HUES48 (cell line): ENCODE measurements around the gene PAQR5.

Experiments
- H3K27ac ChIP-seq: one replicate; pipeline ENCODE4 v1.7.0; 2013; ENCODE audit warnings: low read depth, low read length, inconsistent platforms
- H3K27me3 ChIP-seq: 2 replicates; pipeline ENCODE4 v1.6.1; 2013; ENCODE audit warnings: mild to moderate bottlenecking, low read length; ENCODE audit not compliant: control insufficient read depth, insufficient read depth
- H3K36me3 ChIP-seq: 2 replicates; pipeline ENCODE4 v1.6.1; 2013; ENCODE audit warnings: low read length; ENCODE audit not compliant: control insufficient read depth, insufficient read depth
- H3K4me1 ChIP-seq: 2 replicates; pipeline ENCODE4 v1.6.1; 2013; ENCODE audit warnings: mild to moderate bottlenecking, low read length; ENCODE audit not compliant: control insufficient read depth, insufficient read depth
- H3K4me3 ChIP-seq: 2 replicates; pipeline ENCODE4 v1.5.1; 2013; ENCODE audit warnings: mild to moderate bottlenecking, low read depth, low read length
- H3K9ac ChIP-seq: 2 replicates; pipeline ENCODE4 v1.6.1; 2013; ENCODE audit warnings: mild to moderate bottlenecking, low read depth, low read length, moderate library complexity
- H3K9me3 ChIP-seq: 2 replicates; pipeline ENCODE4 v1.6.1; 2013; ENCODE audit warnings: low read length; ENCODE audit not compliant: control insufficient read depth, insufficient read depth

The PAQR5 gene

GRCh38 chr15:69357773-69358771 lies 59.4 kb downstream of the PAQR5 start:
- Histone ChIP-seq H3K27ac (no peak overlapping the region), H3K27me3 (no peaks in the 10 kb centered on the region), H3K4me1 (peaks cover 6% of the 10 kb centered on the region), H3K4me3 (no peak overlapping the region), H3K36me3 (no peaks in the 10 kb centered on the region), H3K9me3 (no peaks in the 10 kb centered on the region), H3K9ac (no peak overlapping the region)

GRCh38 chr15:69358850-69359249 lies 60.1 kb downstream of the PAQR5 start:
- Histone ChIP-seq H3K4me3 (no peak overlapping the region), H3K27ac (no peak overlapping the region), H3K4me1 (peaks cover 6% of the 10 kb centered on the region), H3K36me3 (no peaks in the 10 kb centered on the region), H3K9me3 (no peaks in the 10 kb centered on the region), H3K27me3 (no peaks in the 10 kb centered on the region), H3K9ac (no peak overlapping the region)

- Histone ChIP-seq H3K9ac (no peak overlapping the region), H3K9me3 (no peaks in the 10 kb centered on the region), H3K4me3 (no peak overlapping the region), H3K27me3 (no peaks in the 10 kb centered on the region), H3K27ac (no peak overlapping the region), H3K4me1 (peaks cover 6% of the 10 kb centered on the region), H3K36me3 (no peaks in the 10 kb centered on the region)
Observed at GRCh38 chr15:69359722-69360121, 61.0 kb downstream of the PAQR5 start.

- Histone ChIP-seq H3K9ac (no peak overlapping the region), H3K9me3 (no peaks in the 10 kb centered on the region), H3K4me1 (peaks cover 6% of the 10 kb centered on the region), H3K27ac (no peak overlapping the region), H3K27me3 (no peaks in the 10 kb centered on the region), H3K36me3 (no peaks in the 10 kb centered on the region), H3K4me3 (no peak overlapping the region)
Observed at GRCh38 chr15:69360642-69361041, 61.9 kb downstream of the PAQR5 start.

- no peak overlapping the region for H3K27ac ChIP-seq
- H3K9me3 ChIP-seq, result no peaks in the 10 kb centered on the region
- H3K4me1 ChIP-seq, result no peaks in the 10 kb centered on the region
- no peaks in the 10 kb centered on the region for H3K36me3 ChIP-seq
- no peaks in the 10 kb centered on the region for H3K27me3 ChIP-seq
- H3K4me3 ChIP-seq, result no peak overlapping the region
- H3K9ac ChIP-seq, result no peak overlapping the region
Observed at GRCh38 chr15:69367236-69367635, 68.5 kb downstream of the PAQR5 start.

GRCh38 chr15:69369631-69370030 lies 70.9 kb downstream of the PAQR5 start:
- Histone ChIP-seq H3K4me3 (no peak overlapping the region), H3K4me1 (no peaks in the 10 kb centered on the region), H3K36me3 (no peaks in the 10 kb centered on the region), H3K9ac (no peak overlapping the region), H3K27ac (no peak overlapping the region), H3K27me3 (no peaks in the 10 kb centered on the region), H3K9me3 (no peaks in the 10 kb centered on the region)

- Histone ChIP-seq H3K4me3 (no peak overlapping the region), H3K27me3 (no peaks in the 10 kb centered on the region), H3K36me3 (no peaks in the 10 kb centered on the region), H3K4me1 (no peaks in the 10 kb centered on the region), H3K9ac (no peak overlapping the region), H3K27ac (no peak overlapping the region), H3K9me3 (no peaks in the 10 kb centered on the region)
Observed at GRCh38 chr15:69373406-69373805, 74.7 kb downstream of the PAQR5 start.

- H3K27me3 ChIP-seq, result no peaks in the 10 kb centered on the region
- H3K9me3 ChIP-seq, result no peaks in the 10 kb centered on the region
- H3K27ac ChIP-seq, result no peak overlapping the region
- H3K36me3 ChIP-seq, result no peaks in the 10 kb centered on the region
- no peak overlapping the region for H3K4me3 ChIP-seq
- no peaks in the 10 kb centered on the region for H3K4me1 ChIP-seq
- no peak overlapping the region for H3K9ac ChIP-seq
Observed at GRCh38 chr15:69375151-69375790, 76.6 kb downstream of the PAQR5 start.

- H3K36me3 ChIP-seq, result no peaks in the 10 kb centered on the region
- no peaks in the 10 kb centered on the region for H3K4me1 ChIP-seq
- no peaks in the 10 kb centered on the region for H3K9me3 ChIP-seq
- H3K27me3 ChIP-seq, result no peaks in the 10 kb centered on the region
- H3K27ac ChIP-seq, result no peak overlapping the region
- no peak overlapping the region for H3K4me3 ChIP-seq
- H3K9ac ChIP-seq, result no peak overlapping the region
Observed at GRCh38 chr15:69377216-69377970, 78.7 kb downstream of the PAQR5 start.

GRCh38 chr15:69380100-69380725 lies 81.5 kb downstream of the PAQR5 start:
- no peaks in the 10 kb centered on the region for H3K4me1 ChIP-seq
- H3K9ac ChIP-seq, result no peak overlapping the region
- no peak overlapping the region for H3K4me3 ChIP-seq
- H3K27ac ChIP-seq, result no peak overlapping the region
- no peaks in the 10 kb centered on the region for H3K9me3 ChIP-seq
- no peaks in the 10 kb centered on the region for H3K27me3 ChIP-seq
- no peaks in the 10 kb centered on the region for H3K36me3 ChIP-seq
